Endothelial cell of umbilical vein (primary cell): Measurements from ENCODE around the gene HOXD3. TPM values are rescaled to one million over a fixed set of nuclear protein-coding genes. Genes with fewer than 3 reads are reported as not detected.

ENCODE experiments used
- BruUV-seq: library from RNA; stranded (reverse); fragments of 400-500 nt; replicated peaks from 2 replicates; lab custom pipeline; 2021; lab: Mats Ljungman, UMichigan
- CTCF ChIA-PET: fragments of 300-600, 350-600 bp; sonication (Branson Sonifier 250); formaldehyde crosslinking; loops from one replicate; lab custom pipeline; 2021; ENCODE audit warnings: antibody characterized with exemption, inconsistent platforms; lab: Charles Lee
- POLR2A ChIA-PET: fragments of 300-600, 350-600 bp; sonication (Branson Sonifier 250); formaldehyde crosslinking; loops from one replicate; lab custom pipeline; 2021; ENCODE audit warnings: antibody characterized with exemption, inconsistent platforms; lab: Charles Lee
- DNase-seq: peaks from one replicate; pipeline ENCODE4 v3.0.0-alpha.2; 2011; ENCODE audit warnings: low read depth, low spot score
- FAIRE-seq: peaks from 2 replicates; lab custom pipeline; 2011; peaks lifted over from hg19 to GRCh38; lab: Jason Lieb, UNC
- H2AFZ ChIP-seq: 2 replicates; pipeline ENCODE4 v1.6.0; 2012; ENCODE audit warnings: low read depth, low read length, control low read depth, inconsistent platforms
- H3K27ac ChIP-seq: 2 replicates; pipeline ENCODE4 v1.5.1; 2011; ENCODE audit warnings: low read depth, mild to moderate bottlenecking, control low read depth, low read length, moderate library complexity; ENCODE audit not compliant: insufficient read depth
- H3K27me3 ChIP-seq, 2 experiments: 2 replicates each; pipeline versions ENCODE4 v1.6.0 to v1.6.1; 2011; ENCODE audit warnings: low read length in 2 of 2, mixed read lengths in 1 of 2; ENCODE audit not compliant: control insufficient read depth in 2 of 2, insufficient read depth in 2 of 2
- H3K36me3 ChIP-seq, 2 experiments: 2 replicates in 1 of 2; 3 replicates in 1 of 2; pipeline ENCODE4 v1.5.1; 2011; ENCODE audit warnings: low read length in 2 of 2, mild to moderate bottlenecking in 1 of 2, moderate library complexity in 1 of 2; ENCODE audit not compliant: control insufficient read depth in 2 of 2, insufficient read depth in 2 of 2; ENCODE audit errors: extremely low read depth in 1 of 2
- H3K4me1 ChIP-seq: 3 replicates; pipeline ENCODE4 v1.5.1; 2011; ENCODE audit warnings: mild to moderate bottlenecking, low read length; ENCODE audit not compliant: control insufficient read depth, insufficient read depth; ENCODE audit errors: extremely low read depth
- H3K4me2 ChIP-seq: 2 replicates; pipeline ENCODE4 v1.6.1; 2011; ENCODE audit warnings: low read length, control low read depth, mixed read lengths; ENCODE audit not compliant: insufficient read depth
- H3K4me3 ChIP-seq, 3 experiments: fragments of 200-600 bp in 1 of 3; sonication (generic), shearing (Covaris generic) in 1 of 3; replicated peaks in 1 of 3; 2 replicates each; pipeline ENCODE4 v1.5.1; 2011 to 2016; ENCODE audit warnings: control low read depth in 3 of 3, low read length in 3 of 3, mild to moderate bottlenecking in 2 of 3, inconsistent platforms in 1 of 3, low read depth in 1 of 3, moderate library complexity in 1 of 3; ENCODE audit not compliant: insufficient read depth in 1 of 3
- H3K79me2 ChIP-seq: 2 replicates; pipeline ENCODE4 v1.6.0; 2012; ENCODE audit warnings: low read length, inconsistent platforms; ENCODE audit not compliant: control insufficient read depth, insufficient read depth
- H3K9ac ChIP-seq: replicated peaks from 2 replicates; pipeline ENCODE3; 2011; ENCODE audit warnings: low read length, control low read depth; ENCODE audit not compliant: insufficient read depth; ENCODE audit errors: extremely low read depth
- H3K9me1 ChIP-seq: replicated peaks from 3 replicates; pipeline ENCODE4 v1.6.0; 2011; ENCODE audit warnings: mild to moderate bottlenecking, low read length; ENCODE audit not compliant: control insufficient read depth, insufficient read depth; ENCODE audit errors: extremely low read depth
- H3K9me3 ChIP-seq: replicated peaks from 2 replicates; pipeline ENCODE4 v1.5.1; 2012; ENCODE audit warnings: low read length, inconsistent platforms; ENCODE audit not compliant: control insufficient read depth, insufficient read depth
- H4K20me1 ChIP-seq: replicated peaks from 2 replicates; pipeline ENCODE3; 2011; ENCODE audit warnings: mild to moderate bottlenecking, low read length; ENCODE audit not compliant: control insufficient read depth, insufficient read depth; ENCODE audit errors: extremely low read depth
- EZH2 ChIP-seq: IDR thresholded peaks from 2 replicates; pipeline ENCODE4 v1.6.1; 2012; ENCODE audit warnings: borderline replicate concordance, low read depth, mild to moderate bottlenecking, moderate library complexity, low read length, inconsistent platforms; ENCODE audit not compliant: severe bottlenecking
- FOS ChIP-seq: IDR thresholded peaks from 2 replicates; pipeline ENCODE4 v1.6.1; 2011; ENCODE audit warnings: mild to moderate bottlenecking, low read length, moderate library complexity, borderline replicate concordance; ENCODE audit not compliant: insufficient read depth
- GATA2 ChIP-seq: IDR thresholded peaks from 2 replicates; pipeline ENCODE4 v1.7.0; 2011; ENCODE audit warnings: low read depth, mild to moderate bottlenecking, moderate library complexity, mixed read lengths, low read length; ENCODE audit not compliant: insufficient read length, insufficient read depth
- JUN ChIP-seq: IDR thresholded peaks from 2 replicates; pipeline ENCODE4 v1.6.1; 2011; ENCODE audit warnings: borderline replicate concordance, low read depth; ENCODE audit not compliant: insufficient read length, insufficient read depth
- MYC ChIP-seq: IDR thresholded peaks from one replicate; pipeline ENCODE4 v1.6.1; 2011; ENCODE audit warnings: mild to moderate bottlenecking, low read depth, low read length
- POLR2A ChIP-seq: IDR thresholded peaks from 2 replicates; pipeline ENCODE4 v1.6.1; 2012; ENCODE audit warnings: low read depth, mild to moderate bottlenecking, control low read depth, low read length
- POLR2AphosphoS5 ChIP-seq: IDR thresholded peaks from 2 replicates; pipeline ENCODE4 v1.6.1; 2012; ENCODE audit warnings: low read depth, mild to moderate bottlenecking, control low read depth, low read length, moderate library complexity; ENCODE audit not compliant: insufficient read depth
- dilution Hi-C: fragments of 300-500 bp; cut with MboI; formaldehyde crosslinking; loops from one replicate; pipeline ENCODE4 v1.15.0; 2019; ENCODE audit warnings: low sequenced_read_pairs; ENCODE audit not compliant: extremely low pct_ligation_motif_present
- intact Hi-C: fragments of 100-400 bp; cut with micrococcal nuclease; formaldehyde crosslinking; loops from one replicate; pipeline ENCODE4 v1.10.0; 2022
- polyA plus RNA-seq, 4 experiments: library from polyadenylated mRNA; depleted of rRNA in 3 of 4; stranded (reverse) in 3 of 4; unstranded in 1 of 4; fragments of >200 nt; gene quantifications; 2 replicates each; pipeline versions ENCODE4 v1.2.1 to v1.2.3, GENCODE V29; 2011 to 2012; ENCODE audit warnings: missing spikeins in 1 of 4
- total RNA-seq: library from RNA; stranded (reverse); gene quantifications from 2 replicates; pipeline ENCODE4 v1.2.3, GENCODE V29; 2021
- TF ChIP-seq, protein P1 (sequence below): IDR thresholded peaks from 2 replicates; pipeline ENCODE4 v1.6.1; 2011; ENCODE audit not compliant: insufficient read depth, insufficient read length
- TF ChIP-seq, protein P2 (sequence below), 2 donors: IDR thresholded peaks; 1 replicate in 1 of 2; 2 replicates in 1 of 2; pipeline ENCODE4 v1.5.1; 2011; ENCODE audit warnings: low read length in 2 of 2, mild to moderate bottlenecking in 2 of 2, moderate library complexity in 2 of 2, control low read depth in 1 of 2, inconsistent platforms in 1 of 2, low read depth in 1 of 2; ENCODE audit not compliant: insufficient read depth in 1 of 2; ENCODE audit errors: extremely low read depth in 1 of 2

The HOXD3 gene
- total and polyA plus RNA-seq, 2 donors (not counting 3 experiments of a cell fraction or from before 2014, with no cell fraction given): 2.9 to 20.9 TPM

DNA sequence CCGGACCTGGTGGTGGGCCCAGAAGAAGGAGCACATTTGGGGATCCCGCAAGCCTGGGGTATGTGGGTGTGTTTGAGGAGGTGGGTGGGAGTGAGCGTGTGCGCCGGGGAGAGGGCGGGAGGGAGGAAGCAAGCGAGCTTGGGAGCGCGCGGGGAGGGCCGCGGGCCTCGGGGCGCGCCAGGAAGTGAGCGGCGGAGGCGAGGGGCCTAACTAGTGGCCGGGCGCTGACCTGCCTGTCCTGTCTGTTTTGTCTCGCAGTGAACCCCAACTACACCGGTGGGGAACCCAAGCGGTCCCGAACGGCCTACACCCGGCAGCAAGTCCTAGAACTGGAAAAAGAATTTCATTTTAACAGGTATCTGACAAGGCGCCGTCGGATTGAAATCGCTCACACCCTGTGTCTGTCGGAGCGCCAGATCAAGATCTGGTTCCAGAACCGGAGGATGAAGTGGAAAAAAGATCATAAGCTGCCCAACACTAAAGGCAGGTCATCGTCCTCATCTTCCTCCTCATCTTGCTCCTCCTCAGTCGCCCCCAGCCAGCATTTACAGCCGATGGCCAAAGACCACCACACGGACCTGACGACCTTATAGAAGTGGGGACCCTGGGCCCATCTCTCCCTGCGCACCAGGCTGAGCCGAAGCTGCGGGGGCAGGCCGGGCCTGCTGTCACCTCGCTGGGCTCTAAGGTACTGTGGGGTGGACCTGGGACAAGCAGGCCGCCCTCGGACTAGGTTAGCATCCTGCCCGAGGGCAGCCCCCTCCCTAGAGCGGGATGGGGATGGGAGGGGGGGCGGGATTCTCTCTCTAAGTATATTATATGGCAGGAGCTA lies 4.5 kb upstream of the HOXD3 start:
- no peak for DNase-seq
- CTCF ChIA-PET: interaction anchor here (0.9 to 4.1 kb wide), 2 partner anchors 302 kb away, joined by 3 to 25 read pairs; no protein-coding TSS in a partner anchor
- Histone ChIP-seq H2AFZ (no peak overlapping the region), H3K27me3 (no peaks in the 10 kb centered on the region), H3K9me1 (no peaks in the 10 kb centered on the region), H3K4me1 (no peaks in the 10 kb centered on the region), H3K79me2 (peaks cover 19% of the 10 kb centered on the region), H4K20me1 (no peaks in the 10 kb centered on the region), H3K4me2 (no peak overlapping the region), H3K9me3 (no peaks in the 10 kb centered on the region), H3K27ac (no peak overlapping the region), H3K9ac (no peak overlapping the region), H3K36me3 (peaks cover 2 to 22% of the 10 kb centered on the region in 2 experiments), H3K4me3 (no peak overlapping the region)
- POLR2A ChIA-PET: interaction anchor here (0.6 kb wide), 1 partner anchor 29 kb away, joined by 3 read pairs; no protein-coding TSS in a partner anchor
- TF ChIP-seq MYC: no peak
- TF ChIP-seq, protein P1, sequence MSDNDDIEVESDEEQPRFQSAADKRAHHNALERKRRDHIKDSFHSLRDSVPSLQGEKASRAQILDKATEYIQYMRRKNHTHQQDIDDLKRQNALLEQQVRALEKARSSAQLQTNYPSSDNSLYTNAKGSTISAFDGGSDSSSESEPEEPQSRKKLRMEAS: no peak
- TF ChIP-seq, protein P2, sequence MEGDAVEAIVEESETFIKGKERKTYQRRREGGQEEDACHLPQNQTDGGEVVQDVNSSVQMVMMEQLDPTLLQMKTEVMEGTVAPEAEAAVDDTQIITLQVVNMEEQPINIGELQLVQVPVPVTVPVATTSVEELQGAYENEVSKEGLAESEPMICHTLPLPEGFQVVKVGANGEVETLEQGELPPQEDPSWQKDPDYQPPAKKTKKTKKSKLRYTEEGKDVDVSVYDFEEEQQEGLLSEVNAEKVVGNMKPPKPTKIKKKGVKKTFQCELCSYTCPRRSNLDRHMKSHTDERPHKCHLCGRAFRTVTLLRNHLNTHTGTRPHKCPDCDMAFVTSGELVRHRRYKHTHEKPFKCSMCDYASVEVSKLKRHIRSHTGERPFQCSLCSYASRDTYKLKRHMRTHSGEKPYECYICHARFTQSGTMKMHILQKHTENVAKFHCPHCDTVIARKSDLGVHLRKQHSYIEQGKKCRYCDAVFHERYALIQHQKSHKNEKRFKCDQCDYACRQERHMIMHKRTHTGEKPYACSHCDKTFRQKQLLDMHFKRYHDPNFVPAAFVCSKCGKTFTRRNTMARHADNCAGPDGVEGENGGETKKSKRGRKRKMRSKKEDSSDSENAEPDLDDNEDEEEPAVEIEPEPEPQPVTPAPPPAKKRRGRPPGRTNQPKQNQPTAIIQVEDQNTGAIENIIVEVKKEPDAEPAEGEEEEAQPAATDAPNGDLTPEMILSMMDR (IDR thresholded peaks at IDR 0.05; ENCODE audit: extremely low read depth in 1 of 2, insufficient read depth in 1 of 2, low read depth in 1 of 2, low read length in 2 of 2): no peak
- TF ChIP-seq FOS: no peak
- no peak for TF ChIP-seq GATA2
- TF ChIP-seq POLR2AphosphoS5: no peak
- no peak for TF ChIP-seq JUN
- TF ChIP-seq POLR2A: no peak
- TF ChIP-seq EZH2: no peak
- dilution Hi-C loops: no loop called here
- no peak for FAIRE-seq
- no TSS peak for BruUV-seq
- intact Hi-C loops: no loop called here
